NB4 (cell line): ENCODE results near the gene FANK1.

ENCODE experiments used
- CTCF ChIP-seq: IDR thresholded peaks from one replicate; pipeline ENCODE4 v1.5.1; 2012; ENCODE audit warnings: low read depth, low read length
- MYC ChIP-seq: IDR thresholded peaks from 2 replicates; pipeline ENCODE4 v1.6.1; 2011; ENCODE audit warnings: low read depth, low read length
- POLR2A ChIP-seq: IDR thresholded peaks from 2 replicates; pipeline ENCODE4 v1.6.1; 2011; ENCODE audit warnings: mild to moderate bottlenecking; ENCODE audit not compliant: insufficient read length; ENCODE audit errors: extremely low read depth
- TF ChIP-seq, protein P1 (sequence below): IDR thresholded peaks from 2 replicates; pipeline ENCODE4 v1.6.1; 2011; ENCODE audit warnings: low read depth, low read length

GRCh38 chr10:125979976-125980375 is 83.6 kb downstream of the FANK1 start:
- TF ChIP-seq CTCF (no peak), POLR2A (no peak), MYC (no peak)
- TF ChIP-seq, protein P1, sequence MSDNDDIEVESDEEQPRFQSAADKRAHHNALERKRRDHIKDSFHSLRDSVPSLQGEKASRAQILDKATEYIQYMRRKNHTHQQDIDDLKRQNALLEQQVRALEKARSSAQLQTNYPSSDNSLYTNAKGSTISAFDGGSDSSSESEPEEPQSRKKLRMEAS = no peak
